Stimulated activated CD4-positive, alpha-beta T cell treated with anti-CD3 and anti-CD28 coated beads, Interleukin-12 subunit alpha, Interleukin-12 subunit beta, amount 100 ng/mL, for 24 hours (primary cell): ENCODE measurements around the gene DLGAP3.

Experiments used
- DNase-seq, 2 experiments: peaks; one replicate each; pipeline ENCODE4 v3.0.0-alpha.2; 2020; ENCODE audit warnings: low read depth in 2 of 2

Gene DLGAP3

GRCh38 chr1:34904236-34905097 lies 25.0 kb downstream of the DLGAP3 start:
- DNase-seq: no peak

DNA sequence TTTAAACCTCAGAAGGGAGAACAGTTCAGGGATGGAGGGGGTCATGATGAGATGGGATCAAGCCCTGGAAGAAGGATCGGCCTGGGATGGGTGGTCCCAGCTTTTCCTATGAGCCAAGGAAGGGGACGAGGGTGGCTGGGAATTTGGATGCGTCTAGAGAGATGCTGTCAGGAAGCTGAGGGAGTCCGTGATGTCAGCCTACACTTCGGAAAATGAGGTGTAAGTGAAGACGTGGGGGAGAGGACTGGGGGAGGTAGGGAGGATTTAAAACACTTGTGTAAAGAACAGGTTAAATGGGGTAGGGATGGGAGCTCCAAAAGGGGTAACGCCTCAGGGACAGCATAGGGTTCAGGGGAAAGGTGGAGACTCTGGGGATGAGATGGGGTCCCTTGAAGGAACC lies 27.5 kb downstream of the DLGAP3 start:
- DNase-seq: no peak

GRCh38 chr1:34900775-34901502 lies 28.5 kb downstream of the DLGAP3 start:
- DNase-seq: no peak

- no peak for DNase-seq
These were observed 29.5 kb downstream of the DLGAP3 start for GRCh38 chr1:34899906-34900305.

DNA sequence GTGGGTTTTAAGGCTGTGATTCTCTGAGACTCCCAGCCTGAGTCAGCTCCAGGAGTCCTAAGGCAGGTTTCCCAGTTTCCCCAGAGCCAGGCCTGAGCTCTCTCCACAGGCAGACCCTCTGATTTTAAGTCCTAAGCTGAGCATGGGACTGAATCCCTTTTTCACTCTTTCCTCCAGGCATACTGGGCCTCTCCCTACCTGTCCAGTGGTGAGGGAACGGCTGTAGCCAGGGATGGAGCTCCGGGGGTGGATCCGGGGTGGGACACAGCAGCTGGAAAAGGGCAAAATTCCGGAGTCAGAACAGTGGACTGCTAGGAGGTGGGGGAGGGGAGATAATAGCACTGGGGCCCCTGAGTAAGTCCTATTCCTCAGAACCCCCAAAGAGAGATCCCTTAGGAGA lies 30.0 kb downstream of the DLGAP3 start:
- DNase-seq: no peak

GRCh38 chr1:34898330-34898761 lies 31.1 kb downstream of the DLGAP3 start:
- DNase-seq: no peak

GRCh38 chr1:34896612-34897011 lies 32.8 kb downstream of the DLGAP3 start:
- no peak for DNase-seq

GRCh38 chr1:34889705-34890104 lies 39.7 kb downstream of the DLGAP3 start:
- DNase-seq: no peak

GRCh38 chr1:34887593-34887992 lies 41.9 kb downstream of the DLGAP3 start:
- DNase-seq: no peak

GRCh38 chr1:34885405-34886247 lies 43.8 kb downstream of the DLGAP3 start:
- peak; percentile 48 to 73 for DNase-seq

- no peak for DNase-seq
These were observed 44.5 kb downstream of the DLGAP3 start for GRCh38 chr1:34884961-34885360.

GRCh38 chr1:34884536-34884935 lies 44.9 kb downstream of the DLGAP3 start:
- DNase-seq: no peak

- DNase-seq: no peak
These were observed 50.2 kb downstream of the DLGAP3 start for GRCh38 chr1:34879230-34879629.

DNA sequence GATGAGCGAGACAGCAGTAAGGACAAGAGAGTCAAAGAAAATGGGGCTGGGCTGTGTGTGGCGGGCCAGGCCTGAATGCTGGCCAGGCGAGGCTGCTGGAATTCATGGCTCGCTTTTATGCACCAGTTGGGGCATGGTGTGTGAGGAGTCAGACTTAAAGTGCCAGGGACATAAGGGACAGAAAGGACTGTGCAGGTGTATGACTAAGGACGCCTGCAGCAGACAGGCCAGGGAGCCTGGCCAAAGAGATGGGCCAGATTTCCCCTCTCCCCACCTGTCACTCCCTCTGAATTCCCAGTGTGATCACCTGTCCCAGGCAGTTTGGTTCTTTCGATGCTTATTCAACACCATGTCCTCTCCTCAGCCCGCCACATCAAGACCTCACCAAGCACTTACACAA lies 53.0 kb downstream of the DLGAP3 start:
- DNase-seq: no peak

DNA sequence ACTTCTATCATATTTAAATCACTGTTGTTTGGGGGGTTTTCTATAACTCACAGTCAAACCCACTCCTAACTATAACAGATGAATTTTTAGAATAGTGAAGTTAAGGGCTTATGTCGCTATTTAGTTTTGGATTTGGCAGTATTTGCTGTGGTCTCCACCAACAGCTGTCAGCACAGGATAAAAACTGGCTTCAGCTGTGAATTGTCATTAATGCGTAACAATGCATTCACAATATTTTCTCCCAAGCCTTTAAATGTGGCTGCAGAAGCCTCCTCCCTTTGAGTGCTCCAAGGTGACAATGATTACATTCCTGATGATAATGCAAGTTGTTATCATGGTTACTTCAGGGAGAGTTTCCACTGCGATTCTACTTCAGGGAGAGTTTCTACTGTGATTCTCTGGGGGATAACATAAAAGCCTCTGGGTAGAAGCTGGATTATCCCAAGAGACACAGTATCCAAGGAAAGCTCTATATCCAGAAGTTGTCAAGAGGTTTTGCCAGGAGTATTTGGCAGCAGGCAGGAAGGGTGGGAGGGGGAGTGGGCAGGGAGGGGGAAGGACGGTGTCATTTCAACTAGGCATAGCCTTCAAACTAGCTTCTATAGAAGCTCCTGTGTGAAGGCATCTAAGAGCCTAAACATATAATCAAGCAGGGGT lies 55.0 kb downstream of the DLGAP3 start:
- no peak for DNase-seq

- DNase-seq: no peak
These were observed 57.3 kb downstream of the DLGAP3 start for GRCh38 chr1:34872133-34872503.

GRCh38 chr1:34871443-34872132 lies 57.9 kb downstream of the DLGAP3 start:
- no peak for DNase-seq

GRCh38 chr1:34870395-34870794 lies 59.1 kb downstream of the DLGAP3 start:
- no peak for DNase-seq

- no peak for DNase-seq
These were observed 59.7 kb downstream of the DLGAP3 start for GRCh38 chr1:34869760-34870159.

GRCh38 chr1:34868230-34869049 lies 61.0 kb downstream of the DLGAP3 start:
- DNase-seq: no peak
